ENCODE results near the gene BCR.
"Not testable (repeated sequence)": the region's sequence is repeated elsewhere in the genome, so short reads cannot be mapped to it uniquely, and the experiment has no call there.

The BCR gene

DNA sequence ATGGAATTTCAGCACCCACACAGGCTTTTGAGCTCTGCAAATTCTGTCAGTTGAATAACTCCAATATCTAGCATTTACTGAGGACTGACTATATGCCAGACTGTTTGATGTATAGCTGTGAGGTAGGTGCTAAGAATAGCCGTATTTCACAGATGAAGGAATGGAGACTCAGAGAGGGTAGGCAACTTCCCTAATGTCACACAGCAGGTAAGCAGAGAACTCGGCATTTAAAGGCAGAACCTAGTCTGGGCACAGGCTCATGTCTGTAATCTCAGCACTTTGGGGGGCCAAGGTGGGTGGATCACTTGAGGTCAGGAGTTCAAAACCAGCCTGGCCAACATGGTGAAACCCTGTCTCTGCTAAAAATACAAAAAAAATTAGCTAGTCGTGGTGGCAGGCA lies 184.1 kb downstream of the BCR start:
- Histone ChIP-seq H3K27me3 (ENCODE audit: control insufficient read depth, low read length) (peaks cover 45% of the 10 kb centered on the region), H3K9me3 (ENCODE audit: control insufficient read depth, insufficient read depth, low read length) (no peaks in the 10 kb centered on the region), H3K9me2 (replicated peaks; ENCODE audit: control insufficient read depth, low read length) (no peaks in the 10 kb centered on the region), H3K4me1 (ENCODE audit: control insufficient read depth, low read length) (no peaks in the 10 kb centered on the region), H4K20me1 (ENCODE audit: control insufficient read depth, insufficient read depth, low read depth, low read length) (no peaks in the 10 kb centered on the region), H3K4me3 (ENCODE audit: low read length) (no peak overlapping the region), H3K79me2 (ENCODE audit: control insufficient read depth, low read length) (no peaks in the 10 kb centered on the region), H3F3A (ENCODE audit: control insufficient read depth, insufficient read depth) (no peaks in the 10 kb centered on the region), H3K27ac (ENCODE audit: low read depth, low read length) (no peak overlapping the region), H3K36me3 (ENCODE audit: control insufficient read depth, low read length) (no peaks in the 10 kb centered on the region), H3K4me2 (ENCODE audit: low read length) (no peak overlapping the region)
- TF ChIP-seq, protein P1, sequence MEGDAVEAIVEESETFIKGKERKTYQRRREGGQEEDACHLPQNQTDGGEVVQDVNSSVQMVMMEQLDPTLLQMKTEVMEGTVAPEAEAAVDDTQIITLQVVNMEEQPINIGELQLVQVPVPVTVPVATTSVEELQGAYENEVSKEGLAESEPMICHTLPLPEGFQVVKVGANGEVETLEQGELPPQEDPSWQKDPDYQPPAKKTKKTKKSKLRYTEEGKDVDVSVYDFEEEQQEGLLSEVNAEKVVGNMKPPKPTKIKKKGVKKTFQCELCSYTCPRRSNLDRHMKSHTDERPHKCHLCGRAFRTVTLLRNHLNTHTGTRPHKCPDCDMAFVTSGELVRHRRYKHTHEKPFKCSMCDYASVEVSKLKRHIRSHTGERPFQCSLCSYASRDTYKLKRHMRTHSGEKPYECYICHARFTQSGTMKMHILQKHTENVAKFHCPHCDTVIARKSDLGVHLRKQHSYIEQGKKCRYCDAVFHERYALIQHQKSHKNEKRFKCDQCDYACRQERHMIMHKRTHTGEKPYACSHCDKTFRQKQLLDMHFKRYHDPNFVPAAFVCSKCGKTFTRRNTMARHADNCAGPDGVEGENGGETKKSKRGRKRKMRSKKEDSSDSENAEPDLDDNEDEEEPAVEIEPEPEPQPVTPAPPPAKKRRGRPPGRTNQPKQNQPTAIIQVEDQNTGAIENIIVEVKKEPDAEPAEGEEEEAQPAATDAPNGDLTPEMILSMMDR (IDR thresholded peaks at IDR 0.05; ENCODE audit: low read depth, low read length, poor library complexity, severe bottlenecking), result no peak
- TF ChIP-seq EZH2phosphoT487 (IDR thresholded peaks at IDR 0.05; ENCODE audit: borderline replicate concordance, low read length), result no peak

DNA sequence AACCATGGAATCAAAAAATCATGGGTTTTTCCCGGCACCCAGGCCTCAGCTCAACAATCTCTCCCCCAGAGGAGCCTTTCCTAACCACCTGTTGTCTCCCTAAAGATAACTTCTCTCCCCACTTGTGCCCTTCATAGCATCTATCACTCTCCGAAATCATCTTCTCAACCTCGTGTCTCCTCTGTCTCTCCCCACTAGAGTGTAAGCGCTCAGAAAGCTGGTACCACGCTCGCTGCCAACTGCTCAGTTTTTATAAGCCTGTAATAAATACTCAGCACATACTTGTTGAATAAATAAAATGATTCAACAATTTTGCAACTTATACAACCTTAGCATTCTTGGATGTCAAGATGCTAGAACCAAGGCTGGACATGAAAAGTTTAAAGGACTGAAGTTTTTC lies 185.2 kb downstream of the BCR start:
- H3K4me2 ChIP-seq (ENCODE audit: low read length), result no peak overlapping the region
- no peaks in the 10 kb centered on the region for H3K9me3 ChIP-seq (ENCODE audit: control insufficient read depth, insufficient read depth, low read length)
- H3K79me2 ChIP-seq (ENCODE audit: control insufficient read depth, low read length), result no peaks in the 10 kb centered on the region
- no peaks in the 10 kb centered on the region for H3F3A ChIP-seq (ENCODE audit: control insufficient read depth, insufficient read depth)
- no peak overlapping the region for H3K4me3 ChIP-seq (ENCODE audit: low read length)
- no peaks in the 10 kb centered on the region for H3K9me2 ChIP-seq (replicated peaks; ENCODE audit: control insufficient read depth, low read length)
- peaks cover 51% of the 10 kb centered on the region for H3K27me3 ChIP-seq (ENCODE audit: control insufficient read depth, low read length)
- H3K27ac ChIP-seq (ENCODE audit: low read depth, low read length), result no peak overlapping the region
- H3K4me1 ChIP-seq (ENCODE audit: control insufficient read depth, low read length), result no peaks in the 10 kb centered on the region
- H3K36me3 ChIP-seq (ENCODE audit: control insufficient read depth, low read length), result no peaks in the 10 kb centered on the region
- TF ChIP-seq, protein P1 (IDR thresholded peaks at IDR 0.05; ENCODE audit: low read depth, low read length, poor library complexity, severe bottlenecking), result no peak
- no peak for TF ChIP-seq EZH2phosphoT487 (IDR thresholded peaks at IDR 0.05; ENCODE audit: borderline replicate concordance, low read length)
- H4K20me1 ChIP-seq (ENCODE audit: control insufficient read depth, insufficient read depth, low read depth, low read length), result no peaks in the 10 kb centered on the region

DNA sequence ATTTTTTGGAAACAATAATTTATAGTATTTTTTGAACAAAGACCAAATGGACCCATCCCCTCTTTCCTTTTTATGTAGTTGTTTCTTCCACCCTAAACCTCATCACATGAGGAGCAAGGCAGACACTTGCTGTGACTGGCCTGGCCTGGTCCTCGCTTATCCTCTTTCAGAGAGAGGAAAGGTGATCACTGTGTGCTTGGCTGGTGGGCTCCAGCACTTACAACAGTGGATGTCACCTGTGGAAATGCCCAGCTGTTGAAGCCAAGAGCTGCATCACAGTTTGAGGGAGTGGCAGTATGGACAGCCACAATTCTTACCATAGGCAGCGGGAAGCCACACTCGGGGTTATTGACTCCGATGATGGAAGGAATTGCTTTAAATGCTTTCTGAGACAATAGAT lies 185.7 kb downstream of the BCR start:
- Histone ChIP-seq H3F3A (ENCODE audit: control insufficient read depth, insufficient read depth) (no peaks in the 10 kb centered on the region), H3K4me2 (ENCODE audit: low read length) (no peak overlapping the region), H3K9me3 (ENCODE audit: control insufficient read depth, insufficient read depth, low read length) (no peaks in the 10 kb centered on the region), H3K27ac (ENCODE audit: low read depth, low read length) (no peak overlapping the region), H3K9me2 (replicated peaks; ENCODE audit: control insufficient read depth, low read length) (no peaks in the 10 kb centered on the region), H3K36me3 (ENCODE audit: control insufficient read depth, low read length) (no peaks in the 10 kb centered on the region), H3K27me3 (ENCODE audit: control insufficient read depth, low read length) (peaks cover 51% of the 10 kb centered on the region), H4K20me1 (ENCODE audit: control insufficient read depth, insufficient read depth, low read depth, low read length) (no peaks in the 10 kb centered on the region), H3K4me1 (ENCODE audit: control insufficient read depth, low read length) (no peaks in the 10 kb centered on the region), H3K4me3 (ENCODE audit: low read length) (no peak overlapping the region), H3K79me2 (ENCODE audit: control insufficient read depth, low read length) (no peaks in the 10 kb centered on the region)
- TF ChIP-seq EZH2phosphoT487 (IDR thresholded peaks at IDR 0.05; ENCODE audit: borderline replicate concordance, low read length), result no peak
- TF ChIP-seq, protein P1 (IDR thresholded peaks at IDR 0.05; ENCODE audit: low read depth, low read length, poor library complexity, severe bottlenecking), result no peak

DNA sequence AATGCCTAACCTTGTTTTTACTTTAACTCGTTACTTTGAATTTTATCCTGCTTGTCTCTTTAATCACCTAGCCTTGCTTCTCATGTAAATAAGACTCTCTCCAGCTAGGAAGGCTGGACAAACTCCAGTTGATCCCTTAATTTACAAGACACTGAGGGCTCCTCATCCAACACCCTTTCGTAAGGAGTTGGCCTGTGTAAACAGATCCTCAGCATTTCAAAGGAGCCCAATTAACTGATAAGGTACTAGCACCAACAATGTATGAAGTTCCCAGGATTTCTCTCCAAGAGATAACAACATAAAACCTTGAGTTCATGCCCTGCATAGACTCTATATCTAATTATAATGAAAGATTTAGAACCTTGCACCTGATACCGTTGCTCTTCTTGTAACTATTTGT lies 186.9 kb downstream of the BCR start:
- H3K4me1 ChIP-seq (ENCODE audit: control insufficient read depth, low read length); H3F3A ChIP-seq (ENCODE audit: control insufficient read depth, insufficient read depth); H3K9me3 ChIP-seq (ENCODE audit: control insufficient read depth, insufficient read depth, low read length); H3K79me2 ChIP-seq (ENCODE audit: control insufficient read depth, low read length); H3K4me3 ChIP-seq (ENCODE audit: low read length); H3K27ac ChIP-seq (ENCODE audit: low read depth, low read length); H3K9me2 ChIP-seq (replicated peaks; ENCODE audit: control insufficient read depth, low read length); H3K36me3 ChIP-seq (ENCODE audit: control insufficient read depth, low read length); H4K20me1 ChIP-seq (ENCODE audit: control insufficient read depth, insufficient read depth, low read depth, low read length); H3K4me2 ChIP-seq (ENCODE audit: low read length): not testable (repeated sequence)
- H3K27me3 ChIP-seq (ENCODE audit: control insufficient read depth, low read length), result peaks cover 51% of the 10 kb centered on the region

All from DOHH2 (cell line).